DND-41 (cell line): ENCODE results near the gene KRT9.
"Not testable (repeated sequence)": the region's sequence is repeated elsewhere in the genome, so short reads cannot be mapped to it uniquely, and the experiment has no call there.

Experiments
- CTCF ChIP-seq: IDR thresholded peaks from 2 replicates; pipeline ENCODE4 v1.5.1; 2012; ENCODE audit warnings: borderline replicate concordance, low read length, moderate library complexity, mild to moderate bottlenecking; ENCODE audit not compliant: poor library complexity, severe bottlenecking; ENCODE audit errors: extremely low read depth
- EZH2 ChIP-seq: IDR thresholded peaks from 3 replicates; pipeline ENCODE4 v1.6.1; 2012; ENCODE audit warnings: borderline replicate concordance, low read depth, mild to moderate bottlenecking, moderate library complexity, low read length, inconsistent platforms; ENCODE audit not compliant: severe bottlenecking

GRCh38 chr17:41576740-41577139, 4.9 kb upstream of the KRT9 start:
- TF ChIP-seq CTCF, EZH2: not testable (repeated sequence)
